Liver (tissue), 9 donors: ENCODE data around the gene IRF6. TPM values are rescaled to one million over a fixed set of nuclear protein-coding genes. Genes with fewer than 3 reads are reported as not detected.
A peak's percentile ranks its signal among the peaks of the same experiment; 100 is the strongest.

ENCODE experiments used
- DNase-seq: peaks from one replicate; pipeline ENCODE4 v3.0.0-alpha.2; 2017; ENCODE audit warnings: low spot score
- H3K27ac ChIP-seq, 2 donors: one replicate each; pipeline ENCODE4 v1.7.0; 2013; ENCODE audit warnings: inconsistent platforms in 2 of 2, low read length in 2 of 2, control low read depth in 1 of 2, low read depth in 1 of 2, mild to moderate bottlenecking in 1 of 2
- H3K27me3 ChIP-seq, 4 donors: one replicate each; pipeline versions ENCODE4 v1.6.1 to v1.7.0; 2013; ENCODE audit warnings: low read length in 3 of 4, inconsistent platforms in 1 of 4, mild to moderate bottlenecking in 1 of 4, moderate library complexity in 1 of 4; ENCODE audit not compliant: control insufficient read depth in 4 of 4, insufficient read depth in 4 of 4
- H3K36me3 ChIP-seq, 4 donors: one replicate each; pipeline versions ENCODE4 v1.6.1 to v1.7.0; 2013; ENCODE audit warnings: low read length in 3 of 4, mild to moderate bottlenecking in 3 of 4, low read depth in 1 of 4, moderate library complexity in 1 of 4; ENCODE audit not compliant: control insufficient read depth in 4 of 4, insufficient read depth in 3 of 4
- H3K4me1 ChIP-seq, 4 donors: one replicate each; pipeline versions ENCODE4 v1.6.1 to v1.7.0; 2013; ENCODE audit warnings: low read length in 3 of 4, mild to moderate bottlenecking in 3 of 4, moderate library complexity in 1 of 4; ENCODE audit not compliant: control insufficient read depth in 4 of 4, insufficient read depth in 4 of 4
- H3K4me3 ChIP-seq, 3 donors: one replicate each; pipeline versions ENCODE4 v1.6.1 to v1.7.0; 2013; ENCODE audit warnings: low read length in 3 of 3, control low read depth in 1 of 3, low read depth in 1 of 3, mild to moderate bottlenecking in 1 of 3
- H3K9ac ChIP-seq, 2 donors: one replicate each; pipeline ENCODE4 v1.7.0; 2013; ENCODE audit warnings: low read length in 2 of 2, mild to moderate bottlenecking in 2 of 2, moderate library complexity in 2 of 2, control low read depth in 1 of 2, low read depth in 1 of 2
- H3K9me3 ChIP-seq, 4 donors: one replicate each; pipeline versions ENCODE4 v1.6.1 to v1.7.0; 2013; ENCODE audit warnings: low read length in 3 of 4; ENCODE audit not compliant: control insufficient read depth in 4 of 4
- ATF3 ChIP-seq: IDR thresholded peaks from 2 replicates; pipeline ENCODE4 v1.6.1; 2016; ENCODE audit warnings: antibody characterized with exemption
- CTCF ChIP-seq: fragments of 150-350 bp; IDR thresholded peaks from 2 replicates; pipeline ENCODE4 v1.5.1; 2017; ENCODE audit warnings: improper control_type of control experiment, low read depth, low read length; ENCODE audit not compliant: missing input control
- FOXA1 ChIP-seq: IDR thresholded peaks from 2 replicates; pipeline ENCODE4 v1.6.1; 2016; ENCODE audit warnings: antibody characterized with exemption
- HNF4A ChIP-seq, 2 donors: conservative IDR thresholded peaks; 2 replicates each; pipeline ENCODE4 v1.6.1; 2016; ENCODE audit warnings: antibody characterized with exemption in 2 of 2, mild to moderate bottlenecking in 2 of 2
- JUND ChIP-seq, 2 donors: IDR thresholded peaks; 2 replicates each; pipeline ENCODE4 v1.6.1; 2016; ENCODE audit warnings: antibody characterized with exemption in 2 of 2
- NR2F2 ChIP-seq: IDR thresholded peaks from 2 replicates; pipeline ENCODE4 v1.6.1; 2016; ENCODE audit warnings: antibody characterized with exemption
- REST ChIP-seq: IDR thresholded peaks from 2 replicates; pipeline ENCODE4 v1.6.1; 2016; ENCODE audit warnings: antibody characterized with exemption, mild to moderate bottlenecking
- RXRA ChIP-seq, 2 donors: IDR thresholded peaks; 2 replicates each; pipeline ENCODE4 v1.6.1; 2017 to 2018; ENCODE audit warnings: antibody characterized with exemption in 2 of 2, mild to moderate bottlenecking in 1 of 2
- SP1 ChIP-seq: IDR thresholded peaks from 2 replicates; pipeline ENCODE4 v1.6.1; 2018; ENCODE audit warnings: antibody characterized with exemption, mild to moderate bottlenecking
- WGBS: extraction: QIAGEN DNeasy Blood & Tissue Kit; methylation state at CpG from one replicate; pipeline ENCODE4 v1.1.7; 2013; 5-methylcytosine and 5-hydroxymethylcytosine counted together
- polyA plus RNA-seq, 2 donors: library from polyadenylated mRNA; stranded (reverse) in 1 of 2; unstranded in 1 of 2; fragments of 200-250 nt in 1 of 2; fragments of >200 nt in 1 of 2; fragmentation: Nextera tagmentation in 1 of 2; extraction: Ambion mirVana in 1 of 2; gene quantifications; one replicate each; pipeline versions ENCODE4 v1.2.1 to v1.2.3, GENCODE V29; 2013 to 2015
- total RNA-seq, 2 donors: library from RNA; depleted of rRNA; stranded (reverse); fragments of >200 nt; gene quantifications; one replicate each; pipeline ENCODE4 v1.2.3, GENCODE V29; 2014
- donor health status: healthy.
- donor health status: healthy.
- donor health status: healthy.
- donor health status: healthy.
- donor health status: healthy.

IRF6 gene
- total and polyA plus RNA-seq, 4 donors, result 0.51 to 29.3 (median 14.3) TPM

GRCh38 chr1:209844695-209845407 is 38.9 kb upstream of the IRF6 start (continued):
- TF ChIP-seq CTCF, result no peak

GRCh38 chr1:209840611-209841010 is 34.7 kb upstream of the IRF6 start:
- no peak for TF ChIP-seq REST
- TF ChIP-seq ATF3, result no peak
- TF ChIP-seq SP1, result no peak
- TF ChIP-seq FOXA1, result no peak
- TF ChIP-seq HNF4A (conservative IDR thresholded peaks at IDR 0.05), result no peak
- TF ChIP-seq NR2F2, result no peak
- TF ChIP-seq RXRA (IDR thresholded peaks at IDR 0.05), result no peak
- no peak overlapping the region for H3K27ac ChIP-seq
- 94% methylated on average over 5 of the region's 5 CpGs for WGBS
- H3K9me3 ChIP-seq, result no peaks in the 10 kb centered on the region
- no peak overlapping the region for H3K4me3 ChIP-seq
- H3K4me1 ChIP-seq, result peaks cover 6 to 25% (median 13%) of the 10 kb centered on the region in 4 donors
- peaks cover 8 to 63% (median 52%) of the 10 kb centered on the region in 4 donors for H3K36me3 ChIP-seq
- H3K27me3 ChIP-seq, result no peaks in the 10 kb centered on the region
- no peak for DNase-seq
- H3K9ac ChIP-seq, result no peak overlapping the region

GRCh38 chr1:209839875-209840546 is 34.1 kb upstream of the IRF6 start:
- no peaks in the 10 kb centered on the region for H3K27me3 ChIP-seq
- H3K4me3 ChIP-seq, result no peak overlapping the region
- H3K27ac ChIP-seq, result no peak overlapping the region
- H3K36me3 ChIP-seq, result peaks cover 8 to 66% (median 57%) of the 10 kb centered on the region in 4 donors
- DNase-seq, result no peak
- no peak overlapping the region for H3K9ac ChIP-seq
- WGBS, result 75% methylated on average over 5 of the region's 5 CpGs
- TF ChIP-seq JUND (IDR thresholded peaks at IDR 0.05) (peak in 1 of 2 donors; percentile 9), HNF4A (conservative IDR thresholded peaks at IDR 0.05) (no peak)
- peaks cover 6 to 25% (median 13%) of the 10 kb centered on the region in 4 donors for H3K4me1 ChIP-seq
- no peaks in the 10 kb centered on the region for H3K9me3 ChIP-seq
